ENCODE results near the gene CD302. TPM values are rescaled to one million over a fixed set of nuclear protein-coding genes. Genes with fewer than 3 reads are reported as not detected.

Gene CD302
- total RNA-seq, 1 experiment from 2014 or later = 0.68 TPM

DNA sequence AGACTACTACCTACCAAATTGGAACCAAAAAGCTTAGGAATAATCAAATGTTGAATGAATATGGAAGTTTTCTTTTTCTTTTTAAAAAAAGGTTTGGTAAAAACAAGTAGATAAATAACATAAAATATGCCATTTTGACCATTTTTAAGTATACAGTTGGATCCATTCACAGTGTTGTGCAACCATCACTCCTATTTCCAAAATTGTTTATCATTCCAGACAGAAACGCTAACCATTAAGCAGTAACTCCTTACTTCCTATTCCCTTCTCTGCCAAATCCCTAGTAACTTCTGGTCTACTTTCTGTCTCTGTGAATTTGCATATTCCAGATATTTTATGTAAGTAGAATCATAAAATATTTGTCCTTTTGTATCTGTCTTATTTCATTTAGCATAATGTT is 39.8 kb downstream of the CD302 start:
- H2BK120ac ChIP-seq (ENCODE audit: low read depth, low read length, poor library complexity, severe bottlenecking) = no peak overlapping the region
- no peak overlapping the region for H3K18ac ChIP-seq (ENCODE audit: insufficient read length, low read depth, low read length)
- Mint-ChIP-seq H3K27ac (no peak overlapping the region; a peak in 1 of 7 replicates), H3K27me3 (ENCODE audit: low read depth) (no peaks in the 10 kb centered on the region), H3K4me1 (no peaks in the 10 kb centered on the region), H3K4me3 (no peak overlapping the region), H3K9me3 (no peaks in the 10 kb centered on the region), H3K36me3 (ENCODE audit: insufficient read depth in 1 of 3, low read depth in 3 of 3) (peaks cover 19 to 55% (median 45%) of the 10 kb centered on the region in 3 experiments; a peak in 6 of 7 replicates)
- no CpG with 5 or more reads among the region's 1 CpG for WGBS (ENCODE audit: extremely low coverage, insufficient read length, low lambda C conversion rate)
- no peak overlapping the region for H3K4ac ChIP-seq (ENCODE audit: low read depth, low read length)
- no peak overlapping the region for H3K14ac ChIP-seq (ENCODE audit: insufficient read depth, low read length)
- H4K5ac ChIP-seq (ENCODE audit: insufficient read length, low read depth, low read length) = no peak overlapping the region
- no peaks in the 10 kb centered on the region for H4K20me1 ChIP-seq (ENCODE audit: control insufficient read depth, insufficient read depth, insufficient read length)
- H3K56ac ChIP-seq (ENCODE audit: insufficient read length, low read depth, low read length) = no peak overlapping the region
- H3K23me2 ChIP-seq (ENCODE audit: insufficient read length, low read depth, low read length, poor library complexity, severe bottlenecking) = no peaks in the 10 kb centered on the region
- peaks cover 4% of the 10 kb centered on the region for H3K79me1 ChIP-seq (ENCODE audit: insufficient read depth, low read depth, low read length, poor library complexity, severe bottlenecking)
- H4K91ac ChIP-seq (ENCODE audit: insufficient read length, low read depth, low read length) = no peak overlapping the region
- no peak overlapping the region for H4K8ac ChIP-seq (replicated peaks; ENCODE audit: insufficient read length, low read depth, low read length)
- no peak overlapping the region for H2AK5ac ChIP-seq (ENCODE audit: insufficient read length, low read length)
- H2BK20ac ChIP-seq (ENCODE audit: low read depth, low read length, poor library complexity, severe bottlenecking) = no peak overlapping the region
- H3K4me2 ChIP-seq (ENCODE audit: insufficient read depth, insufficient read length, low read length) = no peak overlapping the region
- H2BK5ac ChIP-seq (ENCODE audit: insufficient read length, low read length) = no peak overlapping the region
- no peak overlapping the region for H2AFZ ChIP-seq (ENCODE audit: low read length)
- no peak overlapping the region for H3K23ac ChIP-seq (ENCODE audit: insufficient read length, low read depth, low read length)
- no peak for DNase-seq
- H2BK12ac ChIP-seq (ENCODE audit: insufficient read length, low read depth, low read length) = no peak overlapping the region
- H3K9ac ChIP-seq (ENCODE audit: extremely low read depth, insufficient read length, low read length) = no peak overlapping the region
- H3K79me2 ChIP-seq (ENCODE audit: insufficient read depth, low read length) = peaks cover 4% of the 10 kb centered on the region; the same call in 1 of the 2 replicates
- H3K9me3 ChIP-seq (ENCODE audit: control insufficient read depth, low read depth, low read length) = no peaks in the 10 kb centered on the region
- TF ChIP-seq CTCF (conservative IDR thresholded peaks at IDR 0.05) = no peak
- no peak overlapping the region for H3T11ph ChIP-seq (ENCODE audit: low read length)
- no peak overlapping the region for H2BK15ac ChIP-seq (ENCODE audit: low read depth, low read length)
- no peaks in the 10 kb centered on the region for H3K4me1 ChIP-seq (ENCODE audit: insufficient read depth, low read length)
- H3K27me3 ChIP-seq (ENCODE audit: insufficient read depth, low read length) = no peaks in the 10 kb centered on the region
- no peak overlapping the region for H3K27ac ChIP-seq (ENCODE audit: insufficient read length, low read depth, low read length)
